ENCODE measurements around the gene SLC4A8.

DNA sequence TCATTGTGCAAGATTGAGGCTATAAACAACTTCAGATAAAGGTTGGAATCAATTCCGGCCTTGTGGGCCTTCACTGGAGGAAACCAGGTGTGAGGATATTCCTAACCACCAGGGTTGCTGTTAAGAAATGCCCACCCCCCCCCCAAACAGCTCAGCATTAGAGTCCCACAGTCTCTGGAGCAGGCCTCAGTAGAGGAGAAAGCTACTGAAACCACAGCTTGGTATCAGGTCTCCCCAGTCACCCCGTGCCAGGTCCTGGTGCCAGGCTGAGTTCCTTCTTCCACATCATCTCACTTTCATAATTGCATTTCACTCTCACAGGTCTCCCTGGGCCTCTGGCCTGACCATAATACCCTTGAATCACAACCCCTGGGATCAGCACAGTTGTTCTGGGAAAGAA is 45.9 kb upstream of the SLC4A8 start:
- TF ChIP-seq, protein P1, sequence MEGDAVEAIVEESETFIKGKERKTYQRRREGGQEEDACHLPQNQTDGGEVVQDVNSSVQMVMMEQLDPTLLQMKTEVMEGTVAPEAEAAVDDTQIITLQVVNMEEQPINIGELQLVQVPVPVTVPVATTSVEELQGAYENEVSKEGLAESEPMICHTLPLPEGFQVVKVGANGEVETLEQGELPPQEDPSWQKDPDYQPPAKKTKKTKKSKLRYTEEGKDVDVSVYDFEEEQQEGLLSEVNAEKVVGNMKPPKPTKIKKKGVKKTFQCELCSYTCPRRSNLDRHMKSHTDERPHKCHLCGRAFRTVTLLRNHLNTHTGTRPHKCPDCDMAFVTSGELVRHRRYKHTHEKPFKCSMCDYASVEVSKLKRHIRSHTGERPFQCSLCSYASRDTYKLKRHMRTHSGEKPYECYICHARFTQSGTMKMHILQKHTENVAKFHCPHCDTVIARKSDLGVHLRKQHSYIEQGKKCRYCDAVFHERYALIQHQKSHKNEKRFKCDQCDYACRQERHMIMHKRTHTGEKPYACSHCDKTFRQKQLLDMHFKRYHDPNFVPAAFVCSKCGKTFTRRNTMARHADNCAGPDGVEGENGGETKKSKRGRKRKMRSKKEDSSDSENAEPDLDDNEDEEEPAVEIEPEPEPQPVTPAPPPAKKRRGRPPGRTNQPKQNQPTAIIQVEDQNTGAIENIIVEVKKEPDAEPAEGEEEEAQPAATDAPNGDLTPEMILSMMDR (conservative IDR thresholded peaks at IDR 0.05; ENCODE audit: low read depth, low read length): no peak
- TF ChIP-seq EZH2 (IDR thresholded peaks at IDR 0.05; ENCODE audit: low read length, unreplicated experiment): no peak
- TF ChIP-seq EZH2phosphoT487 (IDR thresholded peaks at IDR 0.05; ENCODE audit: borderline replicate concordance, low read length): no peak
